GM18907 (cell line): ENCODE results near the gene EDC3.

Experiments
- ATAC-seq: cut with Tn5 transposase; IDR thresholded peaks from one replicate; pipeline ENCODE4 v1.9.1; 2021; ENCODE audit warnings: mild to moderate bottlenecking, moderate library complexity; ENCODE audit not compliant: unreplicated experiment

EDC3 gene

DNA sequence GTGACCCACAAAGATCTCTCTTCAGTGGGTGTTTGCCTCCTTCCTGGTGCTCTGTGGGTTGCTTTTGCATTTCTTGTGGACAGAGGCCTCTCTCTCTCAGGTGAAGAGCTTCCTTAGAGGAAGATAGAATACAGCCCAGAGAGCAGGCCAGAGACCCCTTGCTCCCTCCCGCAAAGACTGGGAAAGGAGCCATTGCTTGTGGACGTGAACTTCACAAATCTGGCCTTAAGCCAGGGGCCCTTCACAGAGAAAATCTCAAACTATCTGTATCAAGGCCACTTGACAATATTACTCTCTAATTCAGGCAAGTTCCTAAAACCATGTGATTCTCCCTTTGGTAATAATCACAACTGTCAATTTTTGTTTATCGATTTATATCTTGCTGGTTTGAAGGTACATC, 110.6 kb downstream of the EDC3 start:
- no peak for ATAC-seq

DNA sequence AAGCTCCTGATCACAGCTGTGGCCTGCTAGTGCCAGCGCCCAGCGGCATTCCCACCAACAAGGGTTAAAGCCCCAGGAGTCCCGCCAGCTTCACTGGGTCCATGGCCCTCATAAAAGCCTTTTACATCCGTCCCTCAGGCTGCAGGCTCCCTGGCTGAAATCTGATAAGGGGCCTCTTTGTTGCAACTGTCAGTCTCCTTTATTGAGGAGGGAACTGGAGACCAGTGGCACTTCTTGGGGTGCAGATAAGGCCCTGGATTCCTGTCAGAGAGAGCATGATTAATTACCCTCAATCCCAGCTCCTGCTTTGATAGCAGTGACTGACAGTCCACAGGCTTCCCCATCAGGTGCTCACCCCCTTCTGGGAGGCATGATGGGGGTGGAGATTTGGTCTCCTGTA, 111.0 kb downstream of the EDC3 start:
- ATAC-seq: no peak

DNA sequence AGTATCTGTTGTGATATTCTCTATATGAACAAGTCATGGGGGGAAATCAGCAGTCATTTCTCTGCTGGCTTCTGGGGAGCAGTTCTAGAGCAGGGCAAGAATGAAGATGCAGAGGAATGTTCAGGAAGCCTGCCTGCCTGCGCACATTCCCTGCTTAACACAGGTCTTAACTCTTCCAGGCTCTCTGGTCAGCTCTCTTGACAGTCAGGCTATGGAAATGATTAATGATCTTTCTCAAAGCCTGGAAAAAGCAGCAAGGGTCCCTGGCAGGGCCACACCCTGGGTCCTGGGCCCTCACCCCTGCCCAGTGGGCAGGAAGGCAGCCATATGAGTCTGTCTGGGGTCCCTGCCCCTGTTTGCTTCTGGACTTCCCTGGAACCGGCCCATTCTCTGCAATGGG, 111.6 kb downstream of the EDC3 start:
- no peak for ATAC-seq
